ENCODE data around the gene HNRNPUL1.

GRCh38 chr19:41352279-41352608 lies 88.1 kb downstream of the HNRNPUL1 start:
- no peak for TF ChIP-seq CTCF (conservative IDR thresholded peaks at IDR 0.05; ENCODE audit: low read length)
- no peak for TF ChIP-seq EZH2phosphoT487 (IDR thresholded peaks at IDR 0.05; ENCODE audit: borderline replicate concordance)

All from Loucy (cell line).